ENCODE results near the gene EIF2B5. TPM values are rescaled to one million over a fixed set of nuclear protein-coding genes. Genes with fewer than 3 reads are reported as not detected.

EIF2B5 gene
- total and polyA plus RNA-seq, 2 of the 13 experiments (the other 11 are each of a cell fraction or from before 2014, with no cell fraction given), result 38.4 to 60.2 TPM

- TF ChIP-seq ZNF598 (CRISPR knock-in tag; IDR thresholded peaks at IDR 0.05; ENCODE audit: borderline replicate concordance), result no peak
- TF ChIP-seq BCL6 (CRISPR knock-in tag; IDR thresholded peaks at IDR 0.05), result no peak
- TF ChIP-seq, protein P1, sequence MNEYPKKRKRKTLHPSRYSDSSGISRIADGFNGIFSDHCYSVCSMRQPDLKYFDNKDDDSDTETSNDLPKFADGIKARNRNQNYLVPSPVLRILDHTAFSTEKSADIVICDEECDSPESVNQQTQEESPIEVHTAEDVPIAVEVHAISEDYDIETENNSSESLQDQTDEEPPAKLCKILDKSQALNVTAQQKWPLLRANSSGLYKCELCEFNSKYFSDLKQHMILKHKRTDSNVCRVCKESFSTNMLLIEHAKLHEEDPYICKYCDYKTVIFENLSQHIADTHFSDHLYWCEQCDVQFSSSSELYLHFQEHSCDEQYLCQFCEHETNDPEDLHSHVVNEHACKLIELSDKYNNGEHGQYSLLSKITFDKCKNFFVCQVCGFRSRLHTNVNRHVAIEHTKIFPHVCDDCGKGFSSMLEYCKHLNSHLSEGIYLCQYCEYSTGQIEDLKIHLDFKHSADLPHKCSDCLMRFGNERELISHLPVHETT (CRISPR knock-in tag; conservative IDR thresholded peaks at IDR 0.05), result no peak
Observed at GRCh38 chr3:184186184-184186901, 51.2 kb downstream of the EIF2B5 start, which contains the start of gene ABCF3 (continued).

- no peaks in the 10 kb centered on the region; a peak in 1 of 5 replicates for H3K27me3 ChIP-seq (ENCODE audit: control insufficient read depth in 1 of 2, insufficient read depth in 2 of 2, low read length in 2 of 2)
- FAIRE-seq (no peak), DNase-seq (ENCODE audit: low spot score) (no peak), ATAC-seq (no peak)
- WGBS (ENCODE audit: low lambda C conversion rate), result 10% methylated on average over 2 of the region's 3 CpGs
- H3K4me1 ChIP-seq (ENCODE audit: insufficient read depth, low read length), result peaks cover 25% of the 10 kb centered on the region
- in situ Hi-C loops (cut with HindIII; ENCODE audit: extremely low pct_ligation_motif_present, low pct_unique_long_range_greater_than_20kb), result no loop called here
- peaks cover 4% of the 10 kb centered on the region; the same call in 1 of the 2 replicates for H4K20me1 ChIP-seq (ENCODE audit: insufficient read depth, low read length)
- peaks cover 32% of the 10 kb centered on the region for H3K79me2 ChIP-seq (ENCODE audit: insufficient read depth, low read length)
- H2AFZ ChIP-seq (ENCODE audit: low read length), result no peak overlapping the region
- ChIA-PET CTCF (ENCODE audit: low intra/inter-chr PET ratio, low total read pairs) (no interaction called here), POLR2A (interaction anchor here (0.8 to 1.6 kb wide), 2 partner anchors 9 to 14 kb away, joined by 3 to 5 read pairs; no protein-coding TSS in a partner anchor)
- peak overlapping the region; percentile 88 for H3K9ac ChIP-seq (ENCODE audit: insufficient read depth, low read depth, low read length)
- peaks cover 32 to 62% of the 10 kb centered on the region in 2 experiments for H3K36me3 ChIP-seq (replicated peaks in 1 of 2; ENCODE audit: control insufficient read depth in 1 of 2, insufficient read depth in 2 of 2, low read length in 2 of 2)
- H3K27ac ChIP-seq (ENCODE audit: extremely low read length, insufficient read depth, low read length), result peak overlapping the region; percentile 85
- peak overlapping the region; percentile 80 to 95 (median 93) for H3K4me3 ChIP-seq (replicated peaks in 1 of 3; ENCODE audit: insufficient read depth in 1 of 3, low read depth in 2 of 3, low read length in 3 of 3)
- BruUV-seq (replicated peaks), result TSS peak; percentile 57
- intact Hi-C loops (cut with micrococcal nuclease; ENCODE audit: unreplicated experiment), result loop anchor here (5.0 kb wide), 1 partner anchor 40 kb away; no protein-coding TSS in a partner anchor
- H3K4me2 ChIP-seq (ENCODE audit: low read depth, low read length), result peak overlapping the region; percentile 90
- H3K9me3 ChIP-seq (ENCODE audit: low read length), result no peaks in the 10 kb centered on the region
- no peak for TF ChIP-seq MAF1 (CRISPR knock-in tag; IDR thresholded peaks at IDR 0.05; ENCODE audit: borderline replicate concordance)
- no peak for TF ChIP-seq ARNT2 (CRISPR knock-in tag; IDR thresholded peaks at IDR 0.05; ENCODE audit: low read depth)
- TF ChIP-seq PCBP2 (optimal IDR thresholded peaks at IDR 0.05; ENCODE audit: low read depth, low read length, poor library complexity, severe bottlenecking), result no peak
- TF ChIP-seq ZNF724P (CRISPR knock-in tag; IDR thresholded peaks at IDR 0.05; ENCODE audit: borderline replicate concordance), result no peak
- no peak for TF ChIP-seq NRL (CRISPR knock-in tag; IDR thresholded peaks at IDR 0.05; ENCODE audit: borderline replicate concordance)
- TF ChIP-seq, protein P2, sequence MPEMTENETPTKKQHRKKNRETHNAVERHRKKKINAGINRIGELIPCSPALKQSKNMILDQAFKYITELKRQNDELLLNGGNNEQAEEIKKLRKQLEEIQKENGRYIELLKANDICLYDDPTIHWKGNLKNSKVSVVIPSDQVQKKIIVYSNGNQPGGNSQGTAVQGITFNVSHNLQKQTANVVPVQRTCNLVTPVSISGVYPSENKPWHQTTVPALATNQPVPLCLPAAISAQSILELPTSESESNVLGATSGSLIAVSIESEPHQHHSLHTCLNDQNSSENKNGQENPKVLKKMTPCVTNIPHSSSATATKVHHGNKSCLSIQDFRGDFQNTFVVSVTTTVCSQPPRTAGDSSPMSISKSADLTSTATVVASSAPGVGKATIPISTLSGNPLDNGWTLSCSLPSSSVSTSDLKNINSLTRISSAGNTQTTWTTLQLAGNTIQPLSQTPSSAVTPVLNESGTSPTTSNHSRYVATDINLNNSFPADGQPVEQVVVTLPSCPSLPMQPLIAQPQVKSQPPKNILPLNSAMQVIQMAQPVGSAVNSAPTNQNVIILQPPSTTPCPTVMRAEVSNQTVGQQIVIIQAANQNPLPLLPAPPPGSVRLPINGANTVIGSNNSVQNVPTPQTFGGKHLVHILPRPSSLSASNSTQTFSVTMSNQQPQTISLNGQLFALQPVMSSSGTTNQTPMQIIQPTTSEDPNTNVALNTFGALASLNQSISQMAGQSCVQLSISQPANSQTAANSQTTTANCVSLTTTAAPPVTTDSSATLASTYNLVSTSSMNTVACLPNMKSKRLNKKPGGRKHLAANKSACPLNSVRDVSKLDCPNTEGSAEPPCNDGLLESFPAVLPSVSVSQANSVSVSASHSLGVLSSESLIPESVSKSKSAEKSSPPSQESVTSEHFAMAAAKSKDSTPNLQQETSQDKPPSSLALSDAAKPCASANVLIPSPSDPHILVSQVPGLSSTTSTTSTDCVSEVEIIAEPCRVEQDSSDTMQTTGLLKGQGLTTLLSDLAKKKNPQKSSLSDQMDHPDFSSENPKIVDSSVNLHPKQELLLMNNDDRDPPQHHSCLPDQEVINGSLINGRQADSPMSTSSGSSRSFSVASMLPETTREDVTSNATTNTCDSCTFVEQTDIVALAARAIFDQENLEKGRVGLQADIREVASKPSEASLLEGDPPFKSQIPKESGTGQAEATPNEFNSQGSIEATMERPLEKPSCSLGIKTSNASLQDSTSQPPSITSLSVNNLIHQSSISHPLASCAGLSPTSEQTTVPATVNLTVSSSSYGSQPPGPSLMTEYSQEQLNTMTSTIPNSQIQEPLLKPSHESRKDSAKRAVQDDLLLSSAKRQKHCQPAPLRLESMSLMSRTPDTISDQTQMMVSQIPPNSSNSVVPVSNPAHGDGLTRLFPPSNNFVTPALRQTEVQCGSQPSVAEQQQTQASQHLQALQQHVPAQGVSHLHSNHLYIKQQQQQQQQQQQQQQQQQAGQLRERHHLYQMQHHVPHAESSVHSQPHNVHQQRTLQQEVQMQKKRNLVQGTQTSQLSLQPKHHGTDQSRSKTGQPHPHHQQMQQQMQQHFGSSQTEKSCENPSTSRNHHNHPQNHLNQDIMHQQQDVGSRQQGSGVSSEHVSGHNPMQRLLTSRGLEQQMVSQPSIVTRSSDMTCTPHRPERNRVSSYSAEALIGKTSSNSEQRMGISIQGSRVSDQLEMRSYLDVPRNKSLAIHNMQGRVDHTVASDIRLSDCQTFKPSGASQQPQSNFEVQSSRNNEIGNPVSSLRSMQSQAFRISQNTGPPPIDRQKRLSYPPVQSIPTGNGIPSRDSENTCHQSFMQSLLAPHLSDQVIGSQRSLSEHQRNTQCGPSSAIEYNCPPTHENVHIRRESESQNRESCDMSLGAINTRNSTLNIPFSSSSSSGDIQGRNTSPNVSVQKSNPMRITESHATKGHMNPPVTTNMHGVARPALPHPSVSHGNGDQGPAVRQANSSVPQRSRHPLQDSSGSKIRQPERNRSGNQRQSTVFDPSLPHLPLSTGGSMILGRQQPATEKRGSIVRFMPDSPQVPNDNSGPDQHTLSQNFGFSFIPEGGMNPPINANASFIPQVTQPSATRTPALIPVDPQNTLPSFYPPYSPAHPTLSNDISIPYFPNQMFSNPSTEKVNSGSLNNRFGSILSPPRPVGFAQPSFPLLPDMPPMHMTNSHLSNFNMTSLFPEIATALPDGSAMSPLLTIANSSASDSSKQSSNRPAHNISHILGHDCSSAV (CRISPR knock-in tag; IDR thresholded peaks at IDR 0.05; ENCODE audit: borderline replicate concordance), result no peak
- TF ChIP-seq FOXA1 (IDR thresholded peaks at IDR 0.05), result no peak
- no peak for TF ChIP-seq FOXA1 (CRISPR knock-in tag; IDR thresholded peaks at IDR 0.05)
Observed at GRCh38 chr3:184186902-184187207, 51.7 kb downstream of the EIF2B5 start.
